Neural progenitor cell (in vitro differentiated cells): ENCODE results near the gene DDX47.

Source experiments
- EZH2 ChIP-seq: fragments of 200-600 bp; sonication (generic); IDR thresholded peaks from 2 replicates; pipeline ENCODE4 v1.6.1; 2017; ENCODE audit warnings: antibody characterized with exemption, mild to moderate bottlenecking, moderate library complexity
- EZH2phosphoT487 ChIP-seq: fragments of 200-600 bp; sonication (generic); IDR thresholded peaks from 2 replicates; pipeline ENCODE4 v1.6.1; 2017; ENCODE audit warnings: antibody characterized with exemption
- TF ChIP-seq, protein P1 (sequence below): fragments of 200-600 bp; sonication (generic); IDR thresholded peaks from 2 replicates; pipeline ENCODE4 v1.5.1; 2017; ENCODE audit warnings: antibody characterized with exemption, mild to moderate bottlenecking

DNA sequence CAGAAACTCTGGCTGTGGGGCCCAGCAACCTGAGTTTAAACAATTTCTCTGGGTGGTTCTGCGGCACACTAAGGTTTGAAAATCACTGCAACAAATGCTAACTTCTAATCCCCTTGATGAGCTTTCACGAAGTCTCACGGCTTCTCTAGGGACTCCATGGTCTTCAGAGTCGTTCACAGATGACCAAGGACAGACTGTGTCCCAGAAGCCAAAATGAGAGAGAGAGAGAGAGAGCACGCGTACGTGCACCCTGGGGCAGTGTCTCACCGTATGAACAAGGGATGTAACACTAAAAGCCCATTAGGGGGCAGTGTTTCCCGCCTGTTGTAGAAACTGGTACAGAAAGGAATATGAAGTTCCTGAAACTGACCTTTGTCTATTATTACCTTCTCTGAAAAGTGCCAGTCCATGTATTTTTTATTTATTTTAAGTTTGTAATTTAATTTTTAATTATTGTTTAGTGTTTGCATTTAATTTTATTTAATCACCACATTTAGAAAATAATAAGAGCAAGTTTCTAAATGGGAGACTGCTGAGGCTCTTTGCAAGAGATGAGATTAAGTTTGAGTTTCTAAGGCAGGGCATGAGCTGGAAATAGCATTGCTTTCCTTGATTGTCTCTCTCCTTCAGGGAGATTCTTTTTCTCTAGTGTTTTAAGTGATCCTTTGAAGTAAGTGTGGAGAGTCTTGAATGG, 24.3 kb upstream of the DDX47 start:
- TF ChIP-seq, protein P1, sequence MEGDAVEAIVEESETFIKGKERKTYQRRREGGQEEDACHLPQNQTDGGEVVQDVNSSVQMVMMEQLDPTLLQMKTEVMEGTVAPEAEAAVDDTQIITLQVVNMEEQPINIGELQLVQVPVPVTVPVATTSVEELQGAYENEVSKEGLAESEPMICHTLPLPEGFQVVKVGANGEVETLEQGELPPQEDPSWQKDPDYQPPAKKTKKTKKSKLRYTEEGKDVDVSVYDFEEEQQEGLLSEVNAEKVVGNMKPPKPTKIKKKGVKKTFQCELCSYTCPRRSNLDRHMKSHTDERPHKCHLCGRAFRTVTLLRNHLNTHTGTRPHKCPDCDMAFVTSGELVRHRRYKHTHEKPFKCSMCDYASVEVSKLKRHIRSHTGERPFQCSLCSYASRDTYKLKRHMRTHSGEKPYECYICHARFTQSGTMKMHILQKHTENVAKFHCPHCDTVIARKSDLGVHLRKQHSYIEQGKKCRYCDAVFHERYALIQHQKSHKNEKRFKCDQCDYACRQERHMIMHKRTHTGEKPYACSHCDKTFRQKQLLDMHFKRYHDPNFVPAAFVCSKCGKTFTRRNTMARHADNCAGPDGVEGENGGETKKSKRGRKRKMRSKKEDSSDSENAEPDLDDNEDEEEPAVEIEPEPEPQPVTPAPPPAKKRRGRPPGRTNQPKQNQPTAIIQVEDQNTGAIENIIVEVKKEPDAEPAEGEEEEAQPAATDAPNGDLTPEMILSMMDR: peak; percentile 73
- TF ChIP-seq EZH2 (no peak), EZH2phosphoT487 (no peak)
